ENCODE results near the gene SMYD5. TPM values are rescaled to one million over a fixed set of nuclear protein-coding genes. Genes with fewer than 3 reads are reported as not detected.
"Not testable (repeated sequence)": the region's sequence is repeated elsewhere in the genome, so short reads cannot be mapped to it uniquely, and the experiment has no call there.

Gene SMYD5
- total RNA-seq, 1 donor, result 17.4 TPM

DNA sequence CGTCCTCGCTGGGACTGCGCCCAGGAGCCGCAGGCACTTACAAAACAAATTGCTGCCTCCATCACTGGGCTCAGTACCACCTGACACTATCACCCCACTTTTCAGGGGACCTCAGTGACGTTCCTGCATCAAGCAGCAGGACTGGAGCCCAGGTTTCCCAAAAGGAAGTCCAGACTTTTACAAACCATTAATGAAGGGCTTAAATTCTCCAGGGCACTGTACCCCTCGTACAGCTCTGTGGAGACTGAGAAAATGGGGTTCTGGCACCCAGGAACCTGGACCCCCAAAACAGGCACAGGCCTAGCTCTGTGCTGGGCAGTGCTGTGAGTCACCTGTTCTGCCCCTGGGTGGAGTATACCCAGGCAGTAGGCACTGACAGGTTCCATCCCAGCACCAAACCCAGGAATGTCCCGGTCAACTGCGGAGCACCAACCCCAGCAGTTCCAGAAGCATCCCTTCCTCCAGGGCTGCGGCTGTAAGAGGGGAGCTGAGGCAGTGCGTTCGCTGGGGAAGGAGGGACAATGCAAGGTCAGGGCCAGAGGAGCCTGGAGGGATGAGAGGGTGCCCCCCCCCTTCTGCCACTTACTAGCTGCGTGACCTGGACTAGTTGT, 36.3 kb upstream of the SMYD5 start:
- no peak for DNase-seq (ENCODE audit: insufficient read length, low spot score, missing footprints)
- TF ChIP-seq, protein P1, sequence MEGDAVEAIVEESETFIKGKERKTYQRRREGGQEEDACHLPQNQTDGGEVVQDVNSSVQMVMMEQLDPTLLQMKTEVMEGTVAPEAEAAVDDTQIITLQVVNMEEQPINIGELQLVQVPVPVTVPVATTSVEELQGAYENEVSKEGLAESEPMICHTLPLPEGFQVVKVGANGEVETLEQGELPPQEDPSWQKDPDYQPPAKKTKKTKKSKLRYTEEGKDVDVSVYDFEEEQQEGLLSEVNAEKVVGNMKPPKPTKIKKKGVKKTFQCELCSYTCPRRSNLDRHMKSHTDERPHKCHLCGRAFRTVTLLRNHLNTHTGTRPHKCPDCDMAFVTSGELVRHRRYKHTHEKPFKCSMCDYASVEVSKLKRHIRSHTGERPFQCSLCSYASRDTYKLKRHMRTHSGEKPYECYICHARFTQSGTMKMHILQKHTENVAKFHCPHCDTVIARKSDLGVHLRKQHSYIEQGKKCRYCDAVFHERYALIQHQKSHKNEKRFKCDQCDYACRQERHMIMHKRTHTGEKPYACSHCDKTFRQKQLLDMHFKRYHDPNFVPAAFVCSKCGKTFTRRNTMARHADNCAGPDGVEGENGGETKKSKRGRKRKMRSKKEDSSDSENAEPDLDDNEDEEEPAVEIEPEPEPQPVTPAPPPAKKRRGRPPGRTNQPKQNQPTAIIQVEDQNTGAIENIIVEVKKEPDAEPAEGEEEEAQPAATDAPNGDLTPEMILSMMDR (IDR thresholded peaks at IDR 0.05; ENCODE audit: extremely low read depth, low read depth, low read length), result peak; percentile 5
- no peak overlapping the region for H3K27ac ChIP-seq (ENCODE audit: low read depth, low read length)
- no peaks in the 10 kb centered on the region for H3K36me3 ChIP-seq (ENCODE audit: insufficient read depth, low read length)
- H3K27me3 ChIP-seq (ENCODE audit: insufficient read depth, low read length), result peaks cover 29% of the 10 kb centered on the region
- H3K4me2 ChIP-seq (ENCODE audit: insufficient read depth, low read length), result peak overlapping the region; percentile 91
- H3K4me1 ChIP-seq (ENCODE audit: insufficient read depth, low read length), result peaks cover 19% of the 10 kb centered on the region
- no peaks in the 10 kb centered on the region for H4K20me1 ChIP-seq (ENCODE audit: insufficient read depth, low read length)
- H3K4me3 ChIP-seq (ENCODE audit: insufficient read depth, low read length), result peak overlapping the region; percentile 80
- H3K9me3 ChIP-seq (ENCODE audit: low read depth, low read length), result no peaks in the 10 kb centered on the region
- no peaks in the 10 kb centered on the region for H3K79me2 ChIP-seq (ENCODE audit: insufficient read depth, low read length)
- peak overlapping the region; percentile 82 for H2AFZ ChIP-seq (ENCODE audit: low read length)

DNA sequence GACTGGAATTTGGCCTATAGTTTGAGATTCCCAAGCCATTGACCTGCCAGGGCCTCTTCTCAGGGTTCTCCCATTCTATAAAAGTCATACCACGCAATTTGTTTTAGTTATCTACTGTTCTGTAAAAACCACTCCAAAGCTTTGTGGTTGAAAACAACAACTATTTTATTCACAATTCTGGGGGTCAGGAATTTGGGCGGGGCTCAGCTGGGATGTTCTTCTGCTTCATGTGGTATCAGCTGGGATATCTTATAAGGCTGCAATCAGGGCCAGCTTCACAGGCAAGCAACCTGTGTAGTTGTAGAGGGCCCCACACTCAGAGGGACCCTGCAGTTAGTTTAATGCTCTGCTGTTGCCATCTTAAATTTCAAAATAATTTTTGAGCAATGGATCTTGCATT, 28.1 kb upstream of the SMYD5 start:
- TF ChIP-seq, protein P1 (IDR thresholded peaks at IDR 0.05; ENCODE audit: extremely low read depth, low read depth, low read length), result no peak
- no peaks in the 10 kb centered on the region for H3K79me2 ChIP-seq (ENCODE audit: insufficient read depth, low read length)
- H2AFZ ChIP-seq (ENCODE audit: low read length), result no peak overlapping the region
- no peaks in the 10 kb centered on the region for H4K20me1 ChIP-seq (ENCODE audit: insufficient read depth, low read length)
- H3K36me3 ChIP-seq (ENCODE audit: insufficient read depth, low read length), result no peaks in the 10 kb centered on the region
- no peak overlapping the region for H3K4me3 ChIP-seq (ENCODE audit: insufficient read depth, low read length)
- H3K27ac ChIP-seq (ENCODE audit: low read depth, low read length), result no peak overlapping the region
- no peak overlapping the region for H3K4me2 ChIP-seq (ENCODE audit: insufficient read depth, low read length)
- DNase-seq (ENCODE audit: insufficient read length, low spot score, missing footprints), result no peak
- no peaks in the 10 kb centered on the region for H3K4me1 ChIP-seq (ENCODE audit: insufficient read depth, low read length)
- no peaks in the 10 kb centered on the region for H3K9me3 ChIP-seq (ENCODE audit: low read depth, low read length)
- H3K27me3 ChIP-seq (ENCODE audit: insufficient read depth, low read length), result peaks cover 43% of the 10 kb centered on the region

DNA sequence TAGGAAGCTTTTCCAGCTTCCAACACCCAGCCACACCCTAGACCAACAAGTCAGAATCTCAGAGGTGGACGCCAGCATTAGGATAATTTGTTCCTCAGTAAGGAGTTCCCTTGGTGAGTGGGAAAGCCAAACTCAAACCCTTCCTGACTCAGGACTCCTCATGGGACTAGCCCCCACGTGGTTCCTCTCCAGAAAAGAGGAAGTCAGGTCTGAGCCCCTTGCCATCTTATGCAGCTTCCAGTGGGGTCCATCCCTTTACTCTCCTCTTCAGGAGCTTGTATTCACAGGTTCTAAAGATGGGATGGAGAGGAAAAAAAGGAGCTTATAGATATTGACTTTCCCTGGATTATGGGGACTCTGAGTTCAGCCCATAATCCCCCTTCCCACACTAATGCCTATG, 26.5 kb upstream of the SMYD5 start:
- Histone ChIP-seq H4K20me1 (ENCODE audit: insufficient read depth, low read length) (no peaks in the 10 kb centered on the region), H3K36me3 (ENCODE audit: insufficient read depth, low read length) (no peaks in the 10 kb centered on the region), H3K27me3 (ENCODE audit: insufficient read depth, low read length) (peaks cover 43% of the 10 kb centered on the region), H2AFZ (ENCODE audit: low read length) (no peak overlapping the region), H3K79me2 (ENCODE audit: insufficient read depth, low read length) (no peaks in the 10 kb centered on the region), H3K27ac (ENCODE audit: low read depth, low read length) (no peak overlapping the region), H3K4me3 (ENCODE audit: insufficient read depth, low read length) (no peak overlapping the region), H3K4me1 (ENCODE audit: insufficient read depth, low read length) (no peaks in the 10 kb centered on the region), H3K9me3 (ENCODE audit: low read depth, low read length) (no peaks in the 10 kb centered on the region), H3K4me2 (ENCODE audit: insufficient read depth, low read length) (no peak overlapping the region)
- DNase-seq (ENCODE audit: insufficient read length, low spot score, missing footprints), result no peak
- TF ChIP-seq, protein P1 (IDR thresholded peaks at IDR 0.05; ENCODE audit: extremely low read depth, low read depth, low read length), result no peak

DNA sequence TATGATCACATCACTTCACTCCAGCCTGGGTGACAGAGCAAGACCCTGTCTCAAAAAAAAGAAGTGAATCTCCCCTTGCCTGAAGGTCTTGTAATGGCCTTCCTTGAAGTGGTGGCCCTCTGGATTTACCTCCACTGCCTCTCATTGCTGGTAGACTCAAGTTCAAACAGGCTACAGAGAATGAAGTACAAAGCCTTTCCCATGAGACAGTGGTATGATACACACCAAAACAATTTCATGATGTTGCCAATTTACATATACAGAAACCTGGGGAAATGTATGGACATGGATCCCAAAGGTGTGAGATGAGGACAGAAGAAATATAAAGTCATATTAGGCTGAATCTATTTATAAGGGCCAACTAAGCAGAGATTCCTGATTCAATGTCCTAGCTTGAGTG, 16.5 kb upstream of the SMYD5 start:
- Histone ChIP-seq H3K4me2 (ENCODE audit: insufficient read depth, low read length) (no peak overlapping the region), H3K9me3 (ENCODE audit: low read depth, low read length) (no peaks in the 10 kb centered on the region), H3K4me3 (ENCODE audit: insufficient read depth, low read length) (no peak overlapping the region), H3K4me1 (ENCODE audit: insufficient read depth, low read length) (no peaks in the 10 kb centered on the region), H3K27ac (ENCODE audit: low read depth, low read length) (no peak overlapping the region), H3K79me2 (ENCODE audit: insufficient read depth, low read length) (no peaks in the 10 kb centered on the region), H3K36me3 (ENCODE audit: insufficient read depth, low read length) (no peaks in the 10 kb centered on the region), H4K20me1 (ENCODE audit: insufficient read depth, low read length) (no peaks in the 10 kb centered on the region), H2AFZ (ENCODE audit: low read length) (no peak overlapping the region), H3K27me3 (ENCODE audit: insufficient read depth, low read length) (peaks cover 45% of the 10 kb centered on the region)
- TF ChIP-seq, protein P1 (IDR thresholded peaks at IDR 0.05; ENCODE audit: extremely low read depth, low read depth, low read length), result no peak
- DNase-seq (ENCODE audit: insufficient read length, low spot score, missing footprints), result no peak

DNA sequence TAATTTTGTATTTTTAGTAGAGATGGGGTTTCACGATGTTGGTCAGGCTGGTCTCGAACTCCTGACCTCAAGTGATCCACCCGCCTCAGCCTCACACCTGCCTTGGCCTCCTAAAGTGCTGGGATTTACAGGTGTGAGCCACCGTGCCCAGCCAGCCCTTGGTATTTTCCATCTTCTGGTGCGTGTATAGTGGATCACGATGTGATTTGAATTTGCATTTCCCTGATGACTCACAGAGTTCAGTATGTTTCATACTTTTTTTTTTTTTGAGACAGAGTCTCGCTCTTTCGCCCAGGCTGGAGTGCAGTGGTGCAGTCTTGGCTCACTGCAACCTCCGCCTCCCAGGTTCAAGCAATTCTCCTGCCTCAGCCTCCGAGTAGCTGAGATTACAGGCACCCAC, 13.8 kb upstream of the SMYD5 start:
- H3K4me3 ChIP-seq (ENCODE audit: insufficient read depth, low read length); H3K36me3 ChIP-seq (ENCODE audit: insufficient read depth, low read length); H3K79me2 ChIP-seq (ENCODE audit: insufficient read depth, low read length); H3K27ac ChIP-seq (ENCODE audit: low read depth, low read length); H3K9me3 ChIP-seq (ENCODE audit: low read depth, low read length); DNase-seq (ENCODE audit: insufficient read length, low spot score, missing footprints); H3K4me2 ChIP-seq (ENCODE audit: insufficient read depth, low read length); H2AFZ ChIP-seq (ENCODE audit: low read length); H4K20me1 ChIP-seq (ENCODE audit: insufficient read depth, low read length); H3K4me1 ChIP-seq (ENCODE audit: insufficient read depth, low read length): not testable (repeated sequence)
- H3K27me3 ChIP-seq (ENCODE audit: insufficient read depth, low read length), result peaks cover 63% of the 10 kb centered on the region
